GM12874 (cell line): ENCODE measurements around the gene CHMP6.

ENCODE experiments used
- CTCF ChIP-seq: IDR thresholded peaks from 2 replicates; pipeline ENCODE4 v1.5.1; 2011; ENCODE audit warnings: low read depth, mild to moderate bottlenecking, control low read depth, low read length, moderate library complexity; ENCODE audit not compliant: insufficient read depth

CHMP6 gene

GRCh38 chr17:80953471-80954315, 37.9 kb upstream of the CHMP6 start:
- TF ChIP-seq CTCF, result no peak

DNA sequence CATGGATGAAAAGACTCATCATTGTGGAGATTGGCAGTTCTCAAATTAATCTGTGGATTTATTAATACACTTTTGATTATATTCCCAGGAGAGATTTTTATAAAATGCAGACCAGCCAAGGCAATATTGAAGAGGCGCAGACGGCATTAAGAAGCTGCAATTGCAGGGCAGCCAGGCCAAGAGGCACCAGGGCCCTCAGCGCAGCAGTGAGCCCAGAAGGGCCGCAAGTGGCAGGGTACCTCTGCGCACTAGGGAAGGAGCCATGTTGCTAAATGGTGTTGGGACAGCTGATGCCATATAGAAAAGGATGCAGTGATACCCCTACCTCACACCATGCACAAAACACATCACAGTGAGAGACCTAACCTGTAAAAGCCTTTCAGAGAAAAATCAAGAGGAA, 36.6 kb upstream of the CHMP6 start:
- TF ChIP-seq CTCF, result no peak

DNA sequence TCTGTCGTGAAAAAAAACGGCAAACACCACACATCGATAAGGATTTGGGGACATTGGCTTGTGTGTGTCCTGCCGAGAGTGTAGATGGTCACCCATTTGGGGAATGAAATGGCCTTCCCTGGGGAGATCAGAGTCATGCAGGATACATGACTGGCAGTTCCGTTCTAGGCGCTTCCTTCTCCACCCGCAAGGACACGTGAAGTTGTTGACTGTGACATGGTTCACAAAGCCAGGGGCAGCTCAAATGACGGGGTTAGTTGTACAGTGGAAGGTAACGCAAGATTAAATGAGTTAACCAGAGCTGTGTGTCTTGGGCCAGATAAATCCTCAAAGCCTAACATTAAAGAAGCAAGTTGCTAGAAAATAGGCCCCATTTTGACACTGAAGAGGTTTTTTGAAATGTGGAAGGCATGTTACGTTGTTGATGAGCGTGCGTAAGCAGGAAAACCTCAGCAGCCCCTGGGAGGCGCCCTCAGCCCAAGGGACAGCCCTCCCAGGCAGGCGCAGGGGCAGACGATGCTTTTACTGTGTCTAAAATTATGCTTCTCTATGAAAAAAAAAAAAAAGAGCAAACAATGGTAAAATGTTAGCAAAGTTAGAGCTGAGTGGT, 35.9 kb upstream of the CHMP6 start:
- TF ChIP-seq CTCF, result no peak

- no peak for TF ChIP-seq CTCF
Measured at GRCh38 chr17:80956321-80957190, 35.1 kb upstream of the CHMP6 start.

GRCh38 chr17:80957461-80957941, 34.1 kb upstream of the CHMP6 start:
- TF ChIP-seq CTCF, result no peak

- no peak for TF ChIP-seq CTCF
Measured at GRCh38 chr17:80959330-80960036, 32.2 kb upstream of the CHMP6 start.
